SK-N-SH (cell line): Measurements from ENCODE around the gene ACADL. TPM values are rescaled to one million over a fixed set of nuclear protein-coding genes. Genes with fewer than 3 reads are reported as not detected.

ENCODE experiments used
- CTCF ChIA-PET: fragments of 300-600, 350-600 bp; formaldehyde crosslinking; extraction: SDS; loops from one replicate; lab custom pipeline; 2021; lab: Yijun Ruan, JAX
- POLR2A ChIA-PET: fragments of 350-600 bp; sonication (Branson Sonifier 250); formaldehyde crosslinking; extraction: SDS; loops from one replicate; lab custom pipeline; 2020; ENCODE audit warnings: antibody characterized with exemption, inconsistent platforms; lab: Yijun Ruan, JAX
- DNase-seq: peaks from one replicate; pipeline ENCODE4 v3.0.0; 2012
- H2AFZ ChIP-seq: fragments of 200-600 bp; sonication (generic); 2 replicates; pipeline ENCODE4 v1.8.1; 2016; ENCODE audit warnings: antibody characterized with exemption, mild to moderate bottlenecking, low read depth
- H3F3A ChIP-seq: fragments of 200-600 bp; sonication (generic); replicated peaks from 2 replicates; pipeline ENCODE3; 2016; ENCODE audit warnings: antibody characterized with exemption, mild to moderate bottlenecking; ENCODE audit not compliant: insufficient read depth
- H3K27ac ChIP-seq, 2 experiments: fragments of 200-500 bp in 1 of 2; fragments of 200-600 bp in 1 of 2; sonication (Bioruptor generic) in 1 of 2; sonication (generic), shearing (Covaris generic) in 1 of 2; 2 replicates each; pipeline versions ENCODE4 v1.5.1 to v1.6.1; 2014 to 2016; ENCODE audit warnings: low read depth in 2 of 2, inconsistent platforms in 1 of 2, low read length in 1 of 2, mild to moderate bottlenecking in 1 of 2, mixed read lengths in 1 of 2
- H3K27me3 ChIP-seq: fragments of 200-600 bp; sonication (generic), shearing (Covaris generic); 2 replicates; pipeline ENCODE4 v1.6.1; 2016; ENCODE audit warnings: mixed run types; ENCODE audit not compliant: insufficient read depth
- H3K36me3 ChIP-seq, 2 experiments: fragments of 200-500 bp in 1 of 2; fragments of 200-600 bp in 1 of 2; sonication (Bioruptor generic) in 1 of 2; sonication (generic) in 1 of 2; replicated peaks in 1 of 2; 2 replicates each; pipeline versions ENCODE3 to v1.5.1; 2014 to 2016; ENCODE audit warnings: low read length in 1 of 2, mild to moderate bottlenecking in 1 of 2; ENCODE audit not compliant: insufficient read depth in 2 of 2, control insufficient read depth in 1 of 2
- H3K4me1 ChIP-seq, 2 experiments: fragments of 200-500 bp in 1 of 2; fragments of 200-600 bp in 1 of 2; sonication (Bioruptor generic) in 1 of 2; sonication (generic), shearing (Covaris generic) in 1 of 2; 2 replicates each; pipeline versions ENCODE4 v1.5.1 to v1.6.1; 2014 to 2016; ENCODE audit warnings: low read depth in 1 of 2, low read length in 1 of 2, mixed run types in 1 of 2; ENCODE audit not compliant: insufficient read depth in 2 of 2, control insufficient read depth in 1 of 2
- H3K4me2 ChIP-seq: fragments of 200-600 bp; sonication (generic), shearing (Covaris generic); 2 replicates; pipeline ENCODE4 v1.6.1; 2017; ENCODE audit warnings: mixed run types
- H3K4me3 ChIP-seq, 2 experiments: fragments of 200-500 bp in 1 of 2; fragments of 200-600 bp in 1 of 2; sonication (Bioruptor generic) in 1 of 2; sonication (generic), shearing (Covaris generic) in 1 of 2; 2 replicates each; pipeline versions ENCODE4 v1.5.1 to v1.8.1; 2014 to 2016; ENCODE audit warnings: low read depth in 2 of 2, inconsistent platforms in 1 of 2, low read length in 1 of 2, mild to moderate bottlenecking in 1 of 2, mixed read lengths in 1 of 2, moderate library complexity in 1 of 2
- H3K79me2 ChIP-seq: fragments of 200-600 bp; sonication (generic); 2 replicates; pipeline ENCODE4 v1.8.1; 2017; ENCODE audit warnings: mild to moderate bottlenecking; ENCODE audit not compliant: insufficient read depth
- H3K9ac ChIP-seq: fragments of 200-600 bp; sonication (generic); 2 replicates; pipeline ENCODE4 v1.6.1; 2017; ENCODE audit warnings: mixed run types
- H3K9me2 ChIP-seq: fragments of 200-600 bp; sonication (generic); 2 replicates; pipeline ENCODE4 v1.6.1; 2017; ENCODE audit warnings: mixed run types
- H3K9me3 ChIP-seq: fragments of 200-600 bp; sonication (generic); 2 replicates; pipeline ENCODE4 v1.6.1; 2017; ENCODE audit warnings: mixed run types, mild to moderate bottlenecking, moderate library complexity
- H4K20me1 ChIP-seq: fragments of 200-600 bp; sonication (generic); 2 replicates; pipeline ENCODE4 v1.6.1; 2017; ENCODE audit warnings: mild to moderate bottlenecking, mixed run types; ENCODE audit not compliant: insufficient read depth
- ELF1 ChIP-seq: IDR thresholded peaks from 2 replicates; pipeline ENCODE4 v1.4.0; 2012
- EZH2phosphoT487 ChIP-seq: fragments of 200-600 bp; sonication (generic); IDR thresholded peaks from 2 replicates; pipeline ENCODE4 v1.6.1; 2017; ENCODE audit warnings: low read depth, mixed run types, mild to moderate bottlenecking, antibody characterized with exemption, moderate library complexity, borderline replicate concordance
- FOXJ3 ChIP-seq: sonication (generic); formaldehyde crosslinking; IDR thresholded peaks from 2 replicates; pipeline ENCODE4 v1.5.1; 2020; ENCODE audit warnings: mild to moderate bottlenecking, missing genetic modification reagents
- MEF2A ChIP-seq: IDR thresholded peaks from 2 replicates; pipeline ENCODE4 v1.4.0; 2012; ENCODE audit warnings: low read depth, borderline replicate concordance
- POLR2AphosphoS5 ChIP-seq: IDR thresholded peaks from 2 replicates; pipeline ENCODE4 v1.6.1; 2012; ENCODE audit warnings: low read depth, low read length
- RAD21 ChIP-seq: IDR thresholded peaks from 2 replicates; pipeline ENCODE4 v1.6.1; 2012; ENCODE audit warnings: mild to moderate bottlenecking, low read length
- SIN3A ChIP-seq: IDR thresholded peaks from 2 replicates; pipeline ENCODE4 v1.6.1; 2012; ENCODE audit warnings: low read depth, mild to moderate bottlenecking, low read length, moderate library complexity, borderline replicate concordance
- TAF1 ChIP-seq: IDR thresholded peaks from 2 replicates; pipeline ENCODE4 v1.6.1; 2012; ENCODE audit warnings: low read depth, mild to moderate bottlenecking, low read length, moderate library complexity, borderline replicate concordance
- YY1 ChIP-seq: IDR thresholded peaks from 2 replicates; pipeline ENCODE4 v1.4.0; 2012; ENCODE audit warnings: low read depth, mild to moderate bottlenecking
- WGBS: methylation state at CpG from one replicate; pipeline ENCODE4 v1.1.6; 2017; ENCODE audit warnings: low lambda C conversion rate; 5-methylcytosine and 5-hydroxymethylcytosine counted together
- polyA plus RNA-seq, 3 experiments: library from polyadenylated mRNA; depleted of rRNA; stranded (reverse); fragments of >200 nt; gene quantifications; 2 replicates each; pipeline ENCODE4 v1.2.3, GENCODE V29; 2012
- TF ChIP-seq, protein P1 (sequence below): IDR thresholded peaks from 2 replicates; pipeline ENCODE4 v1.4.0; 2012; ENCODE audit warnings: low read depth, borderline replicate concordance
- TF ChIP-seq, protein P2 (sequence below): IDR thresholded peaks from 2 replicates; pipeline ENCODE4 v1.6.1; 2012; ENCODE audit warnings: mild to moderate bottlenecking, low read depth, low read length, moderate library complexity
- TF ChIP-seq, protein P3 (sequence below): IDR thresholded peaks from 2 replicates; pipeline ENCODE4 v1.4.0; 2012; ENCODE audit warnings: low read depth, borderline replicate concordance
- TF ChIP-seq, protein P4 (sequence below): fragments of 150-350 bp; IDR thresholded peaks from 2 replicates; pipeline ENCODE4 v1.6.1; 2017; ENCODE audit warnings: antibody characterized with exemption, low read length, low read depth, borderline replicate concordance

The ACADL gene
- polyA plus RNA-seq, 1 of the 3 experiments (the other 2 are of a cell fraction), result not detected

DNA sequence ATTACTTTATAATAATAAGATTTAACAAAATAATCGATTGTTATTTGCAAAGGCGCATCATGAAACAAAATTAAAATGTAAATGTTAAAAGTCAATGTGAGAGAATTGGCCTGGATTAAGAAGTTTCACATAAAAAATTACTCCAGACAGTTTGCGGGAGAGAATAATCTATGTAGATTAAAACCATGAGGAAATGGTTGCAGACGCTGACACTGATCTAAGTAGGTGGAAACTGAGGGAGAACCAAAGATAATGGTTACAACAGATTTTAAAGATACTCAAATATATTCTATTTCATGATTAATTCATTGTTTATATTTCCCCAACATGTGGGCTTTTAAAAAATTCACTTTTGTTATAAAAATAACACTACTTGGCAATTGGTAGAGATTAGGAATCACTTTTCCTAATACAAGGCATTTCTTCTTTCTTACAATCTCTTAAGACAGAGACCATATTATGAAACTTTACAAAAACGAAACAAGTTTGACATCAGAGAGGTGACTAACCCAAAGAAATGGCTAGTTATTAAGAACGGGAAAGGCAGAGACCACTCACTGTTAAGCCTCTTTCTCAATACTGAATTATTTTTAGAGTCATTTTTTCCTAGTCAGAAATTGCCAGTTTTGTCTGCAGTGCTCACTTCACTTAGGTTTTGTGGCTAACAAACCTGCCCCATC is 55.6 kb downstream of the ACADL start:
- H3K79me2 ChIP-seq, result peaks cover 46% of the 10 kb centered on the region
- TF ChIP-seq, protein P1, sequence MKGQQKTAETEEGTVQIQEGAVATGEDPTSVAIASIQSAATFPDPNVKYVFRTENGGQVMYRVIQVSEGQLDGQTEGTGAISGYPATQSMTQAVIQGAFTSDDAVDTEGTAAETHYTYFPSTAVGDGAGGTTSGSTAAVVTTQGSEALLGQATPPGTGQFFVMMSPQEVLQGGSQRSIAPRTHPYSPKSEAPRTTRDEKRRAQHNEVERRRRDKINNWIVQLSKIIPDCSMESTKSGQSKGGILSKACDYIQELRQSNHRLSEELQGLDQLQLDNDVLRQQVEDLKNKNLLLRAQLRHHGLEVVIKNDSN, result no peak
- TF ChIP-seq MEF2A (no peak), ELF1 (no peak), TAF1 (no peak), EZH2phosphoT487 (no peak), FOXJ3 (CRISPR knock-in tag) (no peak), YY1 (no peak), RAD21 (no peak), POLR2AphosphoS5 (no peak), SIN3A (no peak)
- TF ChIP-seq, protein P2, sequence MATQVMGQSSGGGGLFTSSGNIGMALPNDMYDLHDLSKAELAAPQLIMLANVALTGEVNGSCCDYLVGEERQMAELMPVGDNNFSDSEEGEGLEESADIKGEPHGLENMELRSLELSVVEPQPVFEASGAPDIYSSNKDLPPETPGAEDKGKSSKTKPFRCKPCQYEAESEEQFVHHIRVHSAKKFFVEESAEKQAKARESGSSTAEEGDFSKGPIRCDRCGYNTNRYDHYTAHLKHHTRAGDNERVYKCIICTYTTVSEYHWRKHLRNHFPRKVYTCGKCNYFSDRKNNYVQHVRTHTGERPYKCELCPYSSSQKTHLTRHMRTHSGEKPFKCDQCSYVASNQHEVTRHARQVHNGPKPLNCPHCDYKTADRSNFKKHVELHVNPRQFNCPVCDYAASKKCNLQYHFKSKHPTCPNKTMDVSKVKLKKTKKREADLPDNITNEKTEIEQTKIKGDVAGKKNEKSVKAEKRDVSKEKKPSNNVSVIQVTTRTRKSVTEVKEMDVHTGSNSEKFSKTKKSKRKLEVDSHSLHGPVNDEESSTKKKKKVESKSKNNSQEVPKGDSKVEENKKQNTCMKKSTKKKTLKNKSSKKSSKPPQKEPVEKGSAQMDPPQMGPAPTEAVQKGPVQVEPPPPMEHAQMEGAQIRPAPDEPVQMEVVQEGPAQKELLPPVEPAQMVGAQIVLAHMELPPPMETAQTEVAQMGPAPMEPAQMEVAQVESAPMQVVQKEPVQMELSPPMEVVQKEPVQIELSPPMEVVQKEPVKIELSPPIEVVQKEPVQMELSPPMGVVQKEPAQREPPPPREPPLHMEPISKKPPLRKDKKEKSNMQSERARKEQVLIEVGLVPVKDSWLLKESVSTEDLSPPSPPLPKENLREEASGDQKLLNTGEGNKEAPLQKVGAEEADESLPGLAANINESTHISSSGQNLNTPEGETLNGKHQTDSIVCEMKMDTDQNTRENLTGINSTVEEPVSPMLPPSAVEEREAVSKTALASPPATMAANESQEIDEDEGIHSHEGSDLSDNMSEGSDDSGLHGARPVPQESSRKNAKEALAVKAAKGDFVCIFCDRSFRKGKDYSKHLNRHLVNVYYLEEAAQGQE, result no peak
- TF ChIP-seq, protein P3, sequence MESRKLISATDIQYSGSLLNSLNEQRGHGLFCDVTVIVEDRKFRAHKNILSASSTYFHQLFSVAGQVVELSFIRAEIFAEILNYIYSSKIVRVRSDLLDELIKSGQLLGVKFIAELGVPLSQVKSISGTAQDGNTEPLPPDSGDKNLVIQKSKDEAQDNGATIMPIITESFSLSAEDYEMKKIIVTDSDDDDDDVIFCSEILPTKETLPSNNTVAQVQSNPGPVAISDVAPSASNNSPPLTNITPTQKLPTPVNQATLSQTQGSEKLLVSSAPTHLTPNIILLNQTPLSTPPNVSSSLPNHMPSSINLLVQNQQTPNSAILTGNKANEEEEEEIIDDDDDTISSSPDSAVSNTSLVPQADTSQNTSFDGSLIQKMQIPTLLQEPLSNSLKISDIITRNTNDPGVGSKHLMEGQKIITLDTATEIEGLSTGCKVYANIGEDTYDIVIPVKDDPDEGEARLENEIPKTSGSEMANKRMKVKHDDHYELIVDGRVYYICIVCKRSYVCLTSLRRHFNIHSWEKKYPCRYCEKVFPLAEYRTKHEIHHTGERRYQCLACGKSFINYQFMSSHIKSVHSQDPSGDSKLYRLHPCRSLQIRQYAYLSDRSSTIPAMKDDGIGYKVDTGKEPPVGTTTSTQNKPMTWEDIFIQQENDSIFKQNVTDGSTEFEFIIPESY, result no peak
- TF ChIP-seq, protein P4, sequence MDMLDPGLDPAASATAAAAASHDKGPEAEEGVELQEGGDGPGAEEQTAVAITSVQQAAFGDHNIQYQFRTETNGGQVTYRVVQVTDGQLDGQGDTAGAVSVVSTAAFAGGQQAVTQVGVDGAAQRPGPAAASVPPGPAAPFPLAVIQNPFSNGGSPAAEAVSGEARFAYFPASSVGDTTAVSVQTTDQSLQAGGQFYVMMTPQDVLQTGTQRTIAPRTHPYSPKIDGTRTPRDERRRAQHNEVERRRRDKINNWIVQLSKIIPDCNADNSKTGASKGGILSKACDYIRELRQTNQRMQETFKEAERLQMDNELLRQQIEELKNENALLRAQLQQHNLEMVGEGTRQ, result no peak
- peak overlapping the region; percentile 92 for H3K9ac ChIP-seq
- H3K27me3 ChIP-seq, result no peaks in the 10 kb centered on the region
- no peaks in the 10 kb centered on the region; the same call in 1 of the 2 replicates for H3K9me2 ChIP-seq
- H3K9me3 ChIP-seq, result no peaks in the 10 kb centered on the region
- WGBS, result 24% methylated on average over 6 of the region's 6 CpGs
- H4K20me1 ChIP-seq, result no peaks in the 10 kb centered on the region
- peak overlapping the region; percentile 95 to 98 for H3K27ac ChIP-seq
- H3K36me3 ChIP-seq, result no peaks in the 10 kb centered on the region
- H3K4me2 ChIP-seq, result peak overlapping the region; percentile 88
- no peak for DNase-seq
- peak overlapping the region; percentile 84 to 97 for H3K4me3 ChIP-seq
- ChIA-PET CTCF (no interaction called here), POLR2A (no interaction called here)
- H3F3A ChIP-seq, result peaks cover 20% of the 10 kb centered on the region
- peak overlapping the region; percentile 94 for H2AFZ ChIP-seq
- peaks cover 9 to 14% of the 10 kb centered on the region in 2 experiments; a peak in 2 of 4 replicates for H3K4me1 ChIP-seq
